SK-N-SH (cell line): Measurements from ENCODE around the gene ZNF213.

Source experiments
- EP300 ChIP-seq, 2 experiments: IDR thresholded peaks; 2 replicates each; pipeline versions ENCODE4 v1.4.0 to v1.6.1; 2012; ENCODE audit warnings: borderline replicate concordance in 1 of 2, low read depth in 1 of 2, low read length in 1 of 2
- EZH2phosphoT487 ChIP-seq: fragments of 200-600 bp; sonication (generic); IDR thresholded peaks from 2 replicates; pipeline ENCODE4 v1.6.1; 2017; ENCODE audit warnings: low read depth, mixed run types, mild to moderate bottlenecking, antibody characterized with exemption, moderate library complexity, borderline replicate concordance
- FOXM1 ChIP-seq: IDR thresholded peaks from 2 replicates; pipeline ENCODE4 v1.4.0; 2012; ENCODE audit warnings: low read depth, mild to moderate bottlenecking
- MEF2A ChIP-seq: IDR thresholded peaks from 2 replicates; pipeline ENCODE4 v1.4.0; 2012; ENCODE audit warnings: low read depth, borderline replicate concordance
- POLR2AphosphoS5 ChIP-seq: IDR thresholded peaks from 2 replicates; pipeline ENCODE4 v1.6.1; 2012; ENCODE audit warnings: low read depth, low read length
- TAF1 ChIP-seq: IDR thresholded peaks from 2 replicates; pipeline ENCODE4 v1.6.1; 2012; ENCODE audit warnings: low read depth, mild to moderate bottlenecking, low read length, moderate library complexity, borderline replicate concordance
- TF ChIP-seq, protein P1 (sequence below): IDR thresholded peaks from 2 replicates; pipeline ENCODE4 v1.6.1; 2012; ENCODE audit warnings: mild to moderate bottlenecking, low read depth, low read length, moderate library complexity
- TF ChIP-seq, protein P2 (sequence below): fragments of 200-600 bp; sonication (generic); IDR thresholded peaks from 2 replicates; pipeline ENCODE4 v1.6.1; 2017; ENCODE audit warnings: antibody characterized with exemption, mild to moderate bottlenecking, moderate library complexity
- TF ChIP-seq, protein P3 (sequence below): IDR thresholded peaks from 2 replicates; pipeline ENCODE4; 2012

DNA sequence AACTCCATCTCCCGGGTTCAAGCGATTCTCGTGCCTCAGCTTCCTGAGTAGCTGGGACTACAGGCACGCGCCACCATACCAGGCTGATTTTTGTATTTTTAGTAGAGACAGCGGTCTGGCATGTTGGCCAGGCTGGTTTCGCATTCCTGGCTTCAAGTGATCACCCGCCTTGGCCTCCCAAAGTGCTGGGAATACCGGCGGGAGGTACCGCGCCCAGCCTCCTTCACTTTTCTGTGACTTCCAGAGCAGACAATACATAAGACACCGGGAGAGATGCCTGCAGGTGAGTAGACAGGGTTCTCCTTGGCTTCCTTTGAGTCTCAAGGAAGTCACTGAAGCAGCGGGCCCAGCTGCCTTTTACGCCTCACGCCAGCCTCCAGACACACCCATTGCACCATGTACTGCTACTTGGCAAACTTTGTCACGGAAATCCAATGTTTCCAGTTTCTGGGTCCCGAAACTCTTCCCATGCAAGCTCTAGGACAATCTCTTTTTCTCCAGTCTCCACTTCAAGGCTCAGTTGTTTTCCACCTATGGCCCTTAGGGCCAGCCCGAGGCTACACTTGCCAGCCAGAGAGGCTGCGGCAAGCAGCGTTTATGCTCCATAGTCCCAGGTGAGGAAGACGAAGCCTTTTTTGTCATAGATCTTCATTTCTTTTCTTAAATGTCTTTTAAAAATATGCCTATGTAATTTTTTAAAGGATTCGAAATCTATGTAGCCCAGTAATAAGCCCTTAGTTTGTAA is 52.3 kb downstream of the ZNF213 start:
- TF ChIP-seq, protein P1, sequence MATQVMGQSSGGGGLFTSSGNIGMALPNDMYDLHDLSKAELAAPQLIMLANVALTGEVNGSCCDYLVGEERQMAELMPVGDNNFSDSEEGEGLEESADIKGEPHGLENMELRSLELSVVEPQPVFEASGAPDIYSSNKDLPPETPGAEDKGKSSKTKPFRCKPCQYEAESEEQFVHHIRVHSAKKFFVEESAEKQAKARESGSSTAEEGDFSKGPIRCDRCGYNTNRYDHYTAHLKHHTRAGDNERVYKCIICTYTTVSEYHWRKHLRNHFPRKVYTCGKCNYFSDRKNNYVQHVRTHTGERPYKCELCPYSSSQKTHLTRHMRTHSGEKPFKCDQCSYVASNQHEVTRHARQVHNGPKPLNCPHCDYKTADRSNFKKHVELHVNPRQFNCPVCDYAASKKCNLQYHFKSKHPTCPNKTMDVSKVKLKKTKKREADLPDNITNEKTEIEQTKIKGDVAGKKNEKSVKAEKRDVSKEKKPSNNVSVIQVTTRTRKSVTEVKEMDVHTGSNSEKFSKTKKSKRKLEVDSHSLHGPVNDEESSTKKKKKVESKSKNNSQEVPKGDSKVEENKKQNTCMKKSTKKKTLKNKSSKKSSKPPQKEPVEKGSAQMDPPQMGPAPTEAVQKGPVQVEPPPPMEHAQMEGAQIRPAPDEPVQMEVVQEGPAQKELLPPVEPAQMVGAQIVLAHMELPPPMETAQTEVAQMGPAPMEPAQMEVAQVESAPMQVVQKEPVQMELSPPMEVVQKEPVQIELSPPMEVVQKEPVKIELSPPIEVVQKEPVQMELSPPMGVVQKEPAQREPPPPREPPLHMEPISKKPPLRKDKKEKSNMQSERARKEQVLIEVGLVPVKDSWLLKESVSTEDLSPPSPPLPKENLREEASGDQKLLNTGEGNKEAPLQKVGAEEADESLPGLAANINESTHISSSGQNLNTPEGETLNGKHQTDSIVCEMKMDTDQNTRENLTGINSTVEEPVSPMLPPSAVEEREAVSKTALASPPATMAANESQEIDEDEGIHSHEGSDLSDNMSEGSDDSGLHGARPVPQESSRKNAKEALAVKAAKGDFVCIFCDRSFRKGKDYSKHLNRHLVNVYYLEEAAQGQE, result no peak
- TF ChIP-seq FOXM1 (no peak), EP300 (IDR thresholded peaks at IDR 0.05; ENCODE audit: borderline replicate concordance in 1 of 2, low read depth in 1 of 2, low read length in 1 of 2) (no peak), POLR2AphosphoS5 (no peak), EZH2phosphoT487 (no peak), TAF1 (no peak), MEF2A (no peak)
- TF ChIP-seq, protein P2, sequence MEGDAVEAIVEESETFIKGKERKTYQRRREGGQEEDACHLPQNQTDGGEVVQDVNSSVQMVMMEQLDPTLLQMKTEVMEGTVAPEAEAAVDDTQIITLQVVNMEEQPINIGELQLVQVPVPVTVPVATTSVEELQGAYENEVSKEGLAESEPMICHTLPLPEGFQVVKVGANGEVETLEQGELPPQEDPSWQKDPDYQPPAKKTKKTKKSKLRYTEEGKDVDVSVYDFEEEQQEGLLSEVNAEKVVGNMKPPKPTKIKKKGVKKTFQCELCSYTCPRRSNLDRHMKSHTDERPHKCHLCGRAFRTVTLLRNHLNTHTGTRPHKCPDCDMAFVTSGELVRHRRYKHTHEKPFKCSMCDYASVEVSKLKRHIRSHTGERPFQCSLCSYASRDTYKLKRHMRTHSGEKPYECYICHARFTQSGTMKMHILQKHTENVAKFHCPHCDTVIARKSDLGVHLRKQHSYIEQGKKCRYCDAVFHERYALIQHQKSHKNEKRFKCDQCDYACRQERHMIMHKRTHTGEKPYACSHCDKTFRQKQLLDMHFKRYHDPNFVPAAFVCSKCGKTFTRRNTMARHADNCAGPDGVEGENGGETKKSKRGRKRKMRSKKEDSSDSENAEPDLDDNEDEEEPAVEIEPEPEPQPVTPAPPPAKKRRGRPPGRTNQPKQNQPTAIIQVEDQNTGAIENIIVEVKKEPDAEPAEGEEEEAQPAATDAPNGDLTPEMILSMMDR, result no peak
- TF ChIP-seq, protein P3, sequence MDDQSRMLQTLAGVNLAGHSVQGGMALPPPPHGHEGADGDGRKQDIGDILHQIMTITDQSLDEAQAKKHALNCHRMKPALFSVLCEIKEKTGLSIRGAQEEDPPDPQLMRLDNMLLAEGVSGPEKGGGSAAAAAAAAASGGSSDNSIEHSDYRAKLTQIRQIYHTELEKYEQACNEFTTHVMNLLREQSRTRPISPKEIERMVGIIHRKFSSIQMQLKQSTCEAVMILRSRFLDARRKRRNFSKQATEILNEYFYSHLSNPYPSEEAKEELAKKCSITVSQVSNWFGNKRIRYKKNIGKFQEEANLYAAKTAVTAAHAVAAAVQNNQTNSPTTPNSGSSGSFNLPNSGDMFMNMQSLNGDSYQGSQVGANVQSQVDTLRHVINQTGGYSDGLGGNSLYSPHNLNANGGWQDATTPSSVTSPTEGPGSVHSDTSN, result no peak
